SU-DHL-6 (cell line): ENCODE data around the gene PPM1M.

Experiments
- H2AFZ ChIP-seq: fragments of 200-600 bp; sonication (generic); 2 replicates; pipeline ENCODE4 v1.6.1; 2014; ENCODE audit warnings: low read depth, mild to moderate bottlenecking, moderate library complexity, mixed read lengths, antibody characterized with exemption, low read length; ENCODE audit not compliant: severe bottlenecking
- H3F3A ChIP-seq: fragments of 200-600 bp; shearing (Covaris generic); 2 replicates; pipeline ENCODE4 v1.6.0; 2016; ENCODE audit warnings: antibody characterized with exemption, mild to moderate bottlenecking; ENCODE audit not compliant: insufficient read depth
- H3K27ac ChIP-seq: fragments of 200-600 bp; sonication (generic); 2 replicates; pipeline ENCODE4 v1.5.1; 2016; ENCODE audit warnings: low read depth, mild to moderate bottlenecking, low read length, moderate library complexity, mixed read lengths
- H3K27me3 ChIP-seq: fragments of 200-600 bp; sonication (generic), shearing (Covaris generic); 2 replicates; pipeline ENCODE4 v1.6.0; 2014; ENCODE audit warnings: mild to moderate bottlenecking, low read length
- H3K36me3 ChIP-seq: fragments of 200-600 bp; sonication (generic); 2 replicates; pipeline ENCODE4 v1.6.1; 2014; ENCODE audit warnings: mild to moderate bottlenecking, low read length, mixed read lengths
- H3K4me2 ChIP-seq: fragments of 300-600, 200-600 bp; shearing (Covaris generic), sonication (generic); 2 replicates; pipeline ENCODE4 v1.6.0; 2014; ENCODE audit warnings: low read length, low read depth, mild to moderate bottlenecking; ENCODE audit not compliant: poor library complexity, severe bottlenecking
- H3K4me3 ChIP-seq: fragments of 200-600 bp; sonication (generic); 2 replicates; pipeline ENCODE4 v1.5.1; 2014; ENCODE audit warnings: antibody characterized with exemption, low read length, mild to moderate bottlenecking, mixed read lengths; ENCODE audit not compliant: insufficient read depth, poor library complexity, severe bottlenecking
- H3K79me2 ChIP-seq: fragments of 200-600 bp; sonication (generic); 2 replicates; pipeline ENCODE4 v1.6.1; 2014; ENCODE audit warnings: mild to moderate bottlenecking, low read length, moderate library complexity; ENCODE audit not compliant: insufficient read depth
- H3K9ac ChIP-seq: fragments of 200-600 bp; sonication (generic); 2 replicates; pipeline ENCODE4 v1.7.0; 2014; ENCODE audit warnings: mild to moderate bottlenecking, low read length
- H3K9me2 ChIP-seq: fragments of 200-600 bp; sonication (generic); replicated peaks from 2 replicates; pipeline ENCODE4 v1.6.1; 2014; ENCODE audit warnings: low read length; ENCODE audit not compliant: insufficient read depth
- H3K9me3 ChIP-seq: fragments of 200-600 bp; sonication (generic); 2 replicates; pipeline ENCODE4 v1.6.1; 2014; ENCODE audit warnings: low read length, mixed read lengths; ENCODE audit not compliant: insufficient read depth
- H4K20me1 ChIP-seq: fragments of 200-600 bp; sonication (generic); 2 replicates; pipeline ENCODE4 v1.6.1; 2014; ENCODE audit warnings: low read depth, mild to moderate bottlenecking, antibody characterized with exemption, low read length, moderate library complexity, mixed read lengths
- CTCF ChIP-seq: fragments of 200-600 bp; sonication (generic); IDR thresholded peaks from one replicate; pipeline ENCODE4 v1.5.1; 2017; ENCODE audit warnings: antibody characterized with exemption, mild to moderate bottlenecking, low read length, moderate library complexity; ENCODE audit not compliant: insufficient read depth, poor library complexity, severe bottlenecking
- EZH2phosphoT487 ChIP-seq: fragments of 200-600 bp; sonication (generic), shearing (Covaris generic); conservative IDR thresholded peaks from 2 replicates; pipeline ENCODE4 v1.6.1; 2018; ENCODE audit warnings: mild to moderate bottlenecking, antibody characterized with exemption, low read length, moderate library complexity, mixed read lengths

PPM1M gene

GRCh38 chr3:52279596-52279995 is 34.0 kb downstream of the PPM1M start:
- H3K4me2 ChIP-seq = peak overlapping the region; percentile 97
- no peaks in the 10 kb centered on the region for H3K9me3 ChIP-seq
- no peak overlapping the region for H3K9ac ChIP-seq
- no peak overlapping the region for H2AFZ ChIP-seq
- H3K27me3 ChIP-seq = no peaks in the 10 kb centered on the region
- no peaks in the 10 kb centered on the region for H3K36me3 ChIP-seq
- H3K9me2 ChIP-seq = no peaks in the 10 kb centered on the region
- peaks cover 18% of the 10 kb centered on the region for H4K20me1 ChIP-seq
- TF ChIP-seq EZH2phosphoT487 (no peak), CTCF (no peak)
- H3F3A ChIP-seq = peaks cover 10% of the 10 kb centered on the region
- H3K4me3 ChIP-seq = no peak overlapping the region
- peaks cover 36% of the 10 kb centered on the region for H3K79me2 ChIP-seq
- no peak overlapping the region for H3K27ac ChIP-seq

GRCh38 chr3:52280050-52280461 is 34.5 kb downstream of the PPM1M start:
- Histone ChIP-seq H2AFZ (no peak overlapping the region), H3K9me3 (no peaks in the 10 kb centered on the region), H3K4me3 (no peak overlapping the region), H3K27me3 (no peaks in the 10 kb centered on the region), H3K9ac (no peak overlapping the region), H3K4me2 (no peak overlapping the region), H3K79me2 (peaks cover 32% of the 10 kb centered on the region), H3K36me3 (no peaks in the 10 kb centered on the region), H3K27ac (no peak overlapping the region), H3F3A (peaks cover 10% of the 10 kb centered on the region), H4K20me1 (peaks cover 18% of the 10 kb centered on the region), H3K9me2 (no peaks in the 10 kb centered on the region)
- TF ChIP-seq CTCF (no peak), EZH2phosphoT487 (no peak)

GRCh38 chr3:52281981-52282801 is 36.6 kb downstream of the PPM1M start:
- H3K27ac ChIP-seq = no peak overlapping the region
- H3K9ac ChIP-seq = no peak overlapping the region
- H3K27me3 ChIP-seq = no peaks in the 10 kb centered on the region
- H4K20me1 ChIP-seq = 0 out of 2 replicates have a peak, but pooled peaks cover under 1% of the 10 kb centered on the region
- H3K79me2 ChIP-seq = peaks cover 12% of the 10 kb centered on the region
- H2AFZ ChIP-seq = no peak overlapping the region
- TF ChIP-seq EZH2phosphoT487 (no peak), CTCF (no peak)
- no peaks in the 10 kb centered on the region for H3K9me2 ChIP-seq
- H3F3A ChIP-seq = peaks cover 15% of the 10 kb centered on the region
- H3K36me3 ChIP-seq = no peaks in the 10 kb centered on the region
- no peak overlapping the region for H3K4me3 ChIP-seq
- H3K4me2 ChIP-seq = no peak overlapping the region
- H3K9me3 ChIP-seq = no peaks in the 10 kb centered on the region
